ENCODE results near the gene AHRR.

DNA sequence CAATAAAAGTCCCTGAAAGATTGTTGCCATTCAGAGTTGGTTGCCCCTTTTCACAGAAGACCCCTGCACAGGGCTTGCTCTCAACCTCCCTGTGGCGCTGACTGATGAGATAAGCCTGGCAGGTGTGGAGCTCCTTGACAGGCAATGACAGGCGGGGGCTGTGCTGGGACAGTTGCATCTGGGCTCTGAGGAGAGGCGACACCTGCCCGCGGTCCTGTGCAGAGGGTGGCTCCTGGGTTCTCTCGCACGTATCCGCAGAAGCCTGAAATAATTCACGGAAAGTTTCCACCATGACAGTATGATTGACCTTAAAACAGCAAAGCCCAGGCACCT is 101.7 kb downstream of the AHRR start:
- TF ChIP-seq RCOR1 (IDR thresholded peaks at IDR 0.05; ENCODE audit: low read depth, low read length) (no peak), CTCF (IDR thresholded peaks at IDR 0.05) (no peak), RFX5 (IDR thresholded peaks at IDR 0.05) (no peak), EP300 (IDR thresholded peaks at IDR 0.05) (no peak), ZC3H11A (IDR thresholded peaks at IDR 0.05) (no peak), NR3C1 (IDR thresholded peaks at IDR 0.05) (no peak), POLR2A (IDR thresholded peaks at IDR 0.05; ENCODE audit: low read length) (no peak), CBX2 (IDR thresholded peaks at IDR 0.05; ENCODE audit: borderline replicate concordance, low read depth) (no peak), CEBPB (IDR thresholded peaks at IDR 0.05) (no peak), BCL3 (IDR thresholded peaks at IDR 0.05) (no peak), JUNB (IDR thresholded peaks at IDR 0.05) (no peak)
